GM18526 (cell line): ENCODE measurements around the gene MPPED2.

Experiments
- POLR2A ChIP-seq: IDR thresholded peaks from 3 replicates; pipeline ENCODE4 v1.6.1; 2011; ENCODE audit not compliant: insufficient read length; ENCODE audit errors: extremely low read depth

The MPPED2 gene

DNA sequence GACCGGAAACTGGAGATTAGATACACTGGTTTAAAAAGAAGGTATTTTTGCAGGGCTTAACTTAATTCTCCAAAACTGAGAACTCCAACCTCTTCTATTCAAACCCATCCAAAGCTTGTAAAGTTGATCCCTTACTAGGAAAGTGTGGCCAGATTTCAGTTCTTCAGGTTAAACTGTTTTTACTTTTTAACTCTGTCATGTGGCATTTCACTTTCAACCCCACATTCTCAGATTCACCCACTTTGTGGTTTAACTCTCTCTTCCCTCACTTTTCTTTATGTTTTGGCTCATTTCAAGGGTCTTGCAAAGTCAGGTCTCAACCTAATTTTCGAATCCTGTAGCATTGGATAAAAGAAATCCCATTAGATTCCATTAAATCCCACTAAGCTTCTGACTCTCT is 75.4 kb downstream of the MPPED2 start:
- no peak for TF ChIP-seq POLR2A

DNA sequence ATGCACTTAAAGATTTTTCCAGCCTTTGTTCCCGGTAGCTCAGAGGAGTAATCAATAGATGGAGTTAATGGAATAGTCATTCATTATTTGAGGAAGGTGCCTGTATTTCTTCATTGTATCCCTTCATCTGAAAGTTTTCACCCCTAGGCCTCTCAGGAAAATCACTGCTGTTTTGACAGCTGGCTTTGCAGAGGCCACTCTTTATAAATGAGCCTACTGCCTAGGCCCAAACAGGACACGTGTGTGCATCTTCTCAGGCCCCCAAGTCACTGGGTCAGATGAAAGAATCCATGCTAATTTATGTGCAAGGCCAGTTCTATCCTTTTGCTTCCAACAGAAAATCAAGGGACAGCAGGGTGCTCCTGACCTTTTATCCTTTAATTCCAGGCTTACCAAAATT is 76.8 kb downstream of the MPPED2 start:
- no peak for TF ChIP-seq POLR2A

GRCh38 chr11:30508594-30508993 is 77.6 kb downstream of the MPPED2 start:
- no peak for TF ChIP-seq POLR2A

DNA sequence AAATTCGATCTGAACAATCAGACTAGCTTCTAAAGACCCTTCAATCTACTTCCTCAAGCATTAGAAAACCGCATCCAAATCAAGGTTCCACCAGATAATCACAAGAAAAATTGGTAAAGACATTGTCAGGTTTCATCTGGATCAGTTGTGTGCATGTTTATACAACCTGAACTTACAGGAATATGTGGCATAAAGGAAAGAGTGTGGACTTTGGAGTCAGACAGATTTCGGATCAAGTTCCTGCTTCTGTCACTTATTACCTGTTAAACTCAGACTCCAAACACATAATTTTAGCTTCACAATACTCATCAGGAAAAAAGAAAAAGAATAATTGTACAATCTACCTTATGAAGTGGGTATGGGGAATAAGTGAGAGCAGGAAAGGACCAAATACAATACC is 80.5 kb downstream of the MPPED2 start:
- TF ChIP-seq POLR2A = no peak

DNA sequence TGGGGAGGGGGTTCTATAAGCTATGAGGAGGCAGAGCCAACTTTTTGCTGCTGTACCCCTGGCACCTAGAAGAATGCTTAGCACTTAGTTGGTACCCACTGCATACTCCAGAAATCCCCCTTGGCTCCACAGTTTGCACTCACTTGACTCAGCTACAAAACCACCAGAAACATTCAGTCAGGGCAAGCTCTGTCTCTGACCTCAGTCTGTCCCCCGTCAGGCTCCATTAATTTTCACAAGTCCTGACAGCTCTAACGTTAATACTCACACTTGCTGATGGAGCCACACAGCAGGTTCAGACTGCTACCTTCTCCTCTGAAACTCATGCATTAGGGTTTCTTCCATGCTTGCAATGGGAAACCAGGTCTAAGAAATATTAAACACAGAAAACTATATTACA is 81.7 kb downstream of the MPPED2 start:
- no peak for TF ChIP-seq POLR2A

GRCh38 chr11:30503156-30503555 is 83.0 kb downstream of the MPPED2 start:
- no peak for TF ChIP-seq POLR2A

DNA sequence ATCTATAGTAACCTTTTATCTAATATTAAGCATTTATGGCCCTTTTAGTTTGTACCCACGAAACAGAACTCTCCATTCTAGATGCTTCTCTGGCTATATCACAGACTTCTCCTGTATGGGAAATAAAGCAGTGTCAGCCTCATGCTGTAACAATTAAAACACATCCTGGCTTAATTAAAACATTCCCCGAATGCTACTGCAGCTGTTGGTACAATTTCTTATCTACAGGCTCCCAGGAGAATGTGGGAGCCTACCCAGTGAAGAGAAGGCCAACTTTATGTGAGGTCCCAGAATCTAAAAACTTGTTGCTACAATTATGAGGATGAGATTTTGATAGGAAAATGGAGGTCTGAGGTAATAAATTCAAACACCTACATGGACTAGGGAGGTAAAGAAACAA is 83.8 kb downstream of the MPPED2 start:
- TF ChIP-seq POLR2A = no peak

- TF ChIP-seq POLR2A = no peak
Measured at GRCh38 chr11:30501744-30502143, 84.4 kb downstream of the MPPED2 start.

DNA sequence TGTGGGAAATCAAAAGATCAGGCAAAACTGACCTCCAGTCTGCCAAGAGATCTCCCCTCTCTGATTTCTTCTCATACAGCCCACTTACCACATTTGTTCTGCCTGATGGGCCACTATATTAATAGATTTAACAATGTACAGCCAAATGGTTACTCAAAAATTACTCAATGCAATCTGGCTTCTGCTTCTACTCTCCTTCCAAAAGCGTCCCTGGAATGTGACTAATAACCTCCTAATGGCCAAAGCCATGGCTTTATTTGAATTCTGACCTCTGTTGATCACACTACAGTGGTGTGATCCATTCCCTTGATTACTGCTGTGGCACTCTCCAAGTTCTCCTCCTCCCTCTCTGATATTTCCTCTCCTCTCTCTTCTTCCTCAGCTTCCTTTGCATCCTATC is 86.2 kb downstream of the MPPED2 start:
- no peak for TF ChIP-seq POLR2A

DNA sequence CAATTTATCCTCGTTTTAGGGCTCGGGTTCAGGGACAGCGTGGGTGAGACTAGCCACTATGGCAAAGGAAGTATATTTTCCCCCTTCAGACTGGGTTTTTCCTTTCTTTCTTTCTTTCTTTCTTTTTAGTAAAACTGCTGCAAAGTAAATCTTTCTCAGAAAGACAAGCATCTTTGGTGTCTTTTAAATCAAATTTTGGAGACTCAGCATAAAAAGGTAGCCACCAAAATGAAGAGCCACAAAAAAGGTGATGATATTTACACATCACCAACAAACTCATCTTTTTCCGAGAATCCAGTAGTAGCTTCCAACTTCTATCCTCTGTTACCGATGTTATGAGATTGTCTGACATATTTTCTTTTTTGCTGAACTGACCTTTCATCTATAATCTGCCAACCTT is 88.6 kb downstream of the MPPED2 start:
- TF ChIP-seq POLR2A = no peak

DNA sequence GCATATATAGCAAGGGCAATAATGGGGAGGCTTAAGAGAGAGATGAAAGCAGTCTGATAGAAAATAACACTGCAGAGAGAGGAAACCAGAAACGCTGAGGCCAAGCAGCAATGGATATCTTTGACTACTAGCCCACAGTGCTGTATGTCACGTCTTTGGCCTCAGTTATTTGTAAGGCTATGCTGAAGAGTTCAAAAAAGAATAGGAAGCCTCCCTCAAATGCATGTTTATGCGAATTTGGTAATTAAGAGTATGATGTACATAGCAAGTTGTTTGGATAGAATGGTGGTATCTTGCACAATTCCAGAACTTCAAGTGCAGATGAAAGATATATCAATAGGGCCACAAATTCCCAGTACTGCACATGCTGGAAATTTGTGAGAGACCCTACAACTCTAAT is 89.2 kb downstream of the MPPED2 start:
- no peak for TF ChIP-seq POLR2A

DNA sequence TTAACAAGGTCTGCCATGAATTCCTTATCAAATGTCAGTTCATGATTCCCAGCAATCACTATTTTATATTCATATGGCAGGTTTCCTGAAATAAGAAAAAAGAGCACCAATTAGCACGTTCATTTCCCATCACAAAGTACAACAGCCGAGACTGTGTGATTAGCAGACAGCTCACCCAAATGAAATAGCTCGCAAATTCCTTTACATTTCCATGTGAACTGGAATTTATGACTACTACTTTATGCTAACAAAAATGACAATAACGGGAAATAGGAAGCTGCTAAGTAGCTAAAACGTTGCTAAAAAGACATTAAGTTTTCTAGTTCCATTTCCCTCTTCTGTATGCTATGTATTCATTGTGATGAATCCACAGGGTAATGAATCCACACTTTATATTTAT is 90.7 kb downstream of the MPPED2 start:
- no peak for TF ChIP-seq POLR2A

DNA sequence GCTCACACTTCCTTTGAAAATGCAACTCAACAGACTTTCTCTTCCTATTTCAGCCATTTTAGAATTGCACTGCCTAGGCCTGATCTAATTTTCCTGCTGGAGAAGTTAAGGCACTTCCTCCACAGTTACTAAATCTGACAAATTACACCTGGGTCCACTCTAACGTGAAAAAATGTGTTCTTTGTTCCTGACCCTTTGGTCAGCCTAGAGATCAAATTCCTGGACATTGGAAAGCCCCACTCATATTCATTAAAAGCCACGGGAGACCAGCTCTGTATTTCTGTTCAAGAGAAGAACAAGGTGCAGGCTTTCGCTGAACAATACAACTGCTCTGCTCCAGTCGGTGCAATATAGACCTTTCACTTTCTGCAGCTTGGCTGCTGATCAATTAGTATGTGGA is 96.6 kb downstream of the MPPED2 start:
- TF ChIP-seq POLR2A = no peak

GRCh38 chr11:30489076-30489475 is 97.1 kb downstream of the MPPED2 start:
- TF ChIP-seq POLR2A = no peak

DNA sequence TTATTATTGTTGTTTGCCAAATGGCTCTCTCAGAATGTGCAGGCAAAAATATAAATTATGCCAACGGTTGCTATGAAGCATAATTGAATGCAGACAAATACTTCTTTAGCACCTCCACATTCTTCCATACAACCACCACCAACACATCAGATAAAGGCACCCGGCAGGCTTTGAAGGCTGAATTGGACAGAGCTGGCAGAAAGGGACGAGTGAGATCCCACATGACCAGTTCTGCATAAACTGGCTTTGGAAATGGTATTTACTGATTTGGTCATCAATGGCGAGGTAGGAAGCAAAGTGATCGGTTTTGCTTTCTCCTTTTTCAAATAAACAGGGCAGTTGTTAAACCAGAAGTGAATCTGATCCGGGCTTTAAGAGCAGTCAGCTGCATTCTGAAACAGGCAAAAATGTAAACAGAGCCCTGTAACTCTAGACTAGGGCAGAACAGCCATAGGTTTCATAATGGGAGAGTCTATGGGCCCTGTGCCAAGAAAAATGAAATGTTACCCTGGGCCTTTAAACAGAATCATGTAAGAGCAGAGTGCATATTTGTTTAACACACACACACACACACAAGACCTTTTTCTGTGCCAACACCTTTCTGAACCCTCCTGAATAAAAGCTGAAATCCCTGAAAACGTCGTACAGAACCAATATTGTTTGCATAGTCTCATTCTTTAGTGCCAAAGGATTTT is 97.7 kb downstream of the MPPED2 start:
- TF ChIP-seq POLR2A = no peak

DNA sequence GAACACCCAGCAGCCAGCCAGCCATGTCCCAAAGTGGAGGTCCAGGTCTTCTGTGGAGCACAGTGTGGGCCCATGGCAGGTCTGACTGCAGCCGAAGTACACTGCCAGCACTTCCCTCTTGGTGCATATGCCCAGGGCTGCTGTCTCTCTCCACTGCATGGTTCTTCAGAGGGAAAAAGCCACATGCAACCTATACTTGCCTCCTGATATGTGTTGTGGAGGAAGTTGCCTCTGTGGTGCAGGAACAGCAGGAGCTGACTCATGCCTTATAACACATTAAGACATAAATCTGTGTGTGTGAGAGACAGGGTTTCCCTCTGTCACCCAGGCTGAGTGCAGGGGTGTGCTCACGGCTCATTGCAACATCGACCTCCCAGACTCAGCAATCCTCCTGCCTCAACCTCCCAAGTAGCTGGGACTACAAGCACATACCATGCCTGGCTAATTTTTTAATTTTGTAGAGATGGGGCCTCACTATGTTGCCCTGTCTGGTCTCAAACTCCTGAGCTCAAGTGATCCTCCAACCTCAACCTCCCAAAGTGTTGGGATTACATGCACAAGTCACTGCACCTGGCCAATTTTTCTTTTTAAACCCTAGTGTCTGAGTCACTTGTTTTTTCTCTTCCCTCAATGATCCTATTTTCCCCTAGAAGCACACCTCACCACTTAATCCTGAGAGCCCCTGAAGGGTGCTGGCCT is 98.8 kb downstream of the MPPED2 start:
- no peak for TF ChIP-seq POLR2A

DNA sequence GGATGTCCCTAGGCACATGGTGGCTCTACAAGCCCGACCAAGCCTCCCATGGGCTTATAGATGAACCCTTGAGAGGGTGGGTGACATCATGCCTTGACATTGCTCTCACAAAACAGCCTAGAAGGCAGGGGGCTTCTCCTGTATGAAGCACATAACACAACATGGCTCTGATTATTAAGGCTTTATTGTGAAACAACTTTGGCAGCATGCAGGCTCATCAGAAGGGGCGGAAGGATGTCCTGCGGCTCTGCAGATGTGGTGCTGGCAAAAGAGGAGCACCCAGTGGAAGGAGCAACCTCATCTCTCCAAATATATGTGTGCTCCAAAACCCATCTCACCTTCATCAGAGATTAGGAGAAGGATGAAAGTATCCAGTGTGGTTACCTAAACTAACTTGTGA is 100.4 kb downstream of the MPPED2 start:
- TF ChIP-seq POLR2A = no peak
